ENCODE results near the gene IFITM10.

DNA sequence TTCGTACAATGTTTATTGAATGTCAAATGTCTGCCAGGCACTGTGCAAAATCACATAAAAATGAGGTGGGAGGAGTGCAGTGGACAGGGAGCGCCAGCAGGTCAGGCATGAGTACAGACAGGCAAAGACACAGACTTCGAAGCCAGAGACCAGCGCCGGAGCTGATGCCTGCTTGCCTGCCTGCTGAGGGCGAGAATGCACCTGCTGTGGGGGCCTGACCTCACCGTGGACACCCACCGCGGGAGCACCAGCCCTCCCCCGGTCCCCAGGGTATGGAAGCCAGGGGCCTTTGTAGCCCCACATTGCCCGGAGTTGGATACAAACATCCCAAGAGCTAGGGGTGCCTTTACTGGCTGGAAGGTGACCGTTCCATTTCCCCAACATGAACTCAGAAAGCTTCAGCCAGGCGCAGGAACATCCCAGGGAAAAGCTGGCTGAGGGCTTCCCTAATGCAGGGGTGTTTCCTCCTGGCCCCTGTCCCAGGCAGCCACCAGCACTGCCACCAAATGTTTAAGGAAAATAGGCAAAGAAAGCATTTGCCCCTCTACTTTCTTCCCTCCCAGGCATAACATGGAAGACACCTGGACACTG lies 17.9 kb downstream of the IFITM10 start:
- TF ChIP-seq POLR2A (IDR thresholded peaks at IDR 0.05) = no peak
- TF ChIP-seq, protein P1, sequence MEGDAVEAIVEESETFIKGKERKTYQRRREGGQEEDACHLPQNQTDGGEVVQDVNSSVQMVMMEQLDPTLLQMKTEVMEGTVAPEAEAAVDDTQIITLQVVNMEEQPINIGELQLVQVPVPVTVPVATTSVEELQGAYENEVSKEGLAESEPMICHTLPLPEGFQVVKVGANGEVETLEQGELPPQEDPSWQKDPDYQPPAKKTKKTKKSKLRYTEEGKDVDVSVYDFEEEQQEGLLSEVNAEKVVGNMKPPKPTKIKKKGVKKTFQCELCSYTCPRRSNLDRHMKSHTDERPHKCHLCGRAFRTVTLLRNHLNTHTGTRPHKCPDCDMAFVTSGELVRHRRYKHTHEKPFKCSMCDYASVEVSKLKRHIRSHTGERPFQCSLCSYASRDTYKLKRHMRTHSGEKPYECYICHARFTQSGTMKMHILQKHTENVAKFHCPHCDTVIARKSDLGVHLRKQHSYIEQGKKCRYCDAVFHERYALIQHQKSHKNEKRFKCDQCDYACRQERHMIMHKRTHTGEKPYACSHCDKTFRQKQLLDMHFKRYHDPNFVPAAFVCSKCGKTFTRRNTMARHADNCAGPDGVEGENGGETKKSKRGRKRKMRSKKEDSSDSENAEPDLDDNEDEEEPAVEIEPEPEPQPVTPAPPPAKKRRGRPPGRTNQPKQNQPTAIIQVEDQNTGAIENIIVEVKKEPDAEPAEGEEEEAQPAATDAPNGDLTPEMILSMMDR (IDR thresholded peaks at IDR 0.05) = no peak
